Nephron (organoid): ENCODE measurements around the gene MOV10.

Experiments used
- H3K27ac Mint-ChIP-seq, 3 experiments: 2 replicates each; pipeline ENCODE4 v1.8.0; 2020; ENCODE audit warnings: mixed read lengths in 3 of 3, mild to moderate bottlenecking in 2 of 3, moderate library complexity in 1 of 3
- H3K27me3 Mint-ChIP-seq: 2 replicates; pipeline ENCODE4 v1.8.0; 2021; ENCODE audit warnings: low read depth, mild to moderate bottlenecking, moderate library complexity, mixed read lengths
- H3K36me3 Mint-ChIP-seq: 2 replicates; pipeline ENCODE4 v1.8.0; 2020; ENCODE audit warnings: low read depth, mixed read lengths
- H3K4me1 Mint-ChIP-seq: 2 replicates; pipeline ENCODE4 v1.8.0; 2020; ENCODE audit warnings: mixed read lengths
- H3K4me3 Mint-ChIP-seq, 3 experiments: 2 replicates each; pipeline ENCODE4 v1.8.0; 2020; ENCODE audit warnings: mild to moderate bottlenecking in 3 of 3, mixed read lengths in 3 of 3, moderate library complexity in 2 of 3
- H3K9me3 Mint-ChIP-seq: 2 replicates; pipeline ENCODE4 v1.8.0; 2020; ENCODE audit warnings: mixed read lengths
- TF ChIP-seq, protein P1 (sequence below), 3 experiments: fragments of 200-600 bp; sonication (generic); IDR thresholded peaks; one replicate each; pipeline ENCODE4 v1.5.0; 2021; ENCODE audit warnings: antibody characterized with exemption in 3 of 3; ENCODE audit not compliant: unreplicated experiment in 3 of 3

MOV10 gene

DNA sequence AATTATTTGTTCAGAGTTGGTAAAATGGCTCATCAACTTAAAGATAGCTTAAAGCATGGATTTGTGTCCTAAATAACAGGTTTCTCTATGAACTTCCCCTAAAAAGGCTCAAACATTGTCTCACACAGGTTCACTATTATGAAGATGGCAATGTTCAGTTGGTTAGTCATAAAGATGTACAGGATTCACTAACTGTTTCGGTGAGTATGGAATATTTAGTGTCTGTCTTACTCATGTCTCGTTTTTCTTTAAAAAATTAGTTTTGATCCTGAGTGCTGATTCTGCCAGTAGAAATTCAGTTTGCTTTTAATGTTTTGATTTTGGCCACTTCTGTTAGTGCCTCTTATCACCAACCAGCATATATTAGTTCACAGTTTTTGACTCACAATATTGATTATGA, 7.5 kb upstream of the MOV10 start:
- no peak overlapping the region for H3K4me3 Mint-ChIP-seq
- no peaks in the 10 kb centered on the region for H3K27me3 Mint-ChIP-seq
- peaks cover 77% of the 10 kb centered on the region for H3K36me3 Mint-ChIP-seq
- TF ChIP-seq, protein P1, sequence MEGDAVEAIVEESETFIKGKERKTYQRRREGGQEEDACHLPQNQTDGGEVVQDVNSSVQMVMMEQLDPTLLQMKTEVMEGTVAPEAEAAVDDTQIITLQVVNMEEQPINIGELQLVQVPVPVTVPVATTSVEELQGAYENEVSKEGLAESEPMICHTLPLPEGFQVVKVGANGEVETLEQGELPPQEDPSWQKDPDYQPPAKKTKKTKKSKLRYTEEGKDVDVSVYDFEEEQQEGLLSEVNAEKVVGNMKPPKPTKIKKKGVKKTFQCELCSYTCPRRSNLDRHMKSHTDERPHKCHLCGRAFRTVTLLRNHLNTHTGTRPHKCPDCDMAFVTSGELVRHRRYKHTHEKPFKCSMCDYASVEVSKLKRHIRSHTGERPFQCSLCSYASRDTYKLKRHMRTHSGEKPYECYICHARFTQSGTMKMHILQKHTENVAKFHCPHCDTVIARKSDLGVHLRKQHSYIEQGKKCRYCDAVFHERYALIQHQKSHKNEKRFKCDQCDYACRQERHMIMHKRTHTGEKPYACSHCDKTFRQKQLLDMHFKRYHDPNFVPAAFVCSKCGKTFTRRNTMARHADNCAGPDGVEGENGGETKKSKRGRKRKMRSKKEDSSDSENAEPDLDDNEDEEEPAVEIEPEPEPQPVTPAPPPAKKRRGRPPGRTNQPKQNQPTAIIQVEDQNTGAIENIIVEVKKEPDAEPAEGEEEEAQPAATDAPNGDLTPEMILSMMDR (IDR thresholded peaks at IDR 0.05; ENCODE audit: unreplicated experiment in 3 of 3), result no peak
- peaks cover 6% of the 10 kb centered on the region for H3K4me1 Mint-ChIP-seq
- no peak overlapping the region for H3K27ac Mint-ChIP-seq
- H3K9me3 Mint-ChIP-seq, result no peaks in the 10 kb centered on the region

GRCh38 chr1:112672009-112672408, 2.5 kb upstream of the MOV10 start:
- Mint-ChIP-seq H3K4me1 (peaks cover 38% of the 10 kb centered on the region), H3K9me3 (no peaks in the 10 kb centered on the region), H3K27me3 (no peaks in the 10 kb centered on the region), H3K36me3 (peaks cover 60% of the 10 kb centered on the region), H3K27ac (peak overlapping the region; percentile 43 to 99 (median 99)), H3K4me3 (peak overlapping the region in 1 of 3 experiments; percentile 4)
- TF ChIP-seq, protein P1 (IDR thresholded peaks at IDR 0.05; ENCODE audit: unreplicated experiment in 3 of 3), result no peak

DNA sequence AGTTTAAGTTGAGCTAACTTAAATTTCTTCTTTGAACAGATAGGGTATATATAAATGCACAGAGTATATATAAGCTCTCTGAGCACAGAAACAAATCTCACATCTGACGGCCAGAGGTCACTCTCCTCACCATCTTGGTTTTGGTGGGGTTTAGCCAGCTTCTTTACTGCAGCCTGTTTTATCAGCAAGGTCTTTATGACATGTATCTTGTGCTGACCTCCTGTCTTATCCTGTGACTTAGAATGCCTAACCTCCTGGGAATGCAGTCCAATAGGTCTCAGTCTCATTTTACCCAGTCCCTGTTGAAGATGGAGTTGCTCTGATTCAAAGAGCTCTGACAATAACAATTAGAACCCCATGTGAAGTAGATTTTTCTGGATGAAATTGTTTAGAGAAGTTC, 1.6 kb upstream of the MOV10 start:
- H3K36me3 Mint-ChIP-seq, result peaks cover 52% of the 10 kb centered on the region
- TF ChIP-seq, protein P1 (IDR thresholded peaks at IDR 0.05; ENCODE audit: unreplicated experiment in 3 of 3), result no peak
- H3K4me3 Mint-ChIP-seq, result peak overlapping the region; percentile 58 to 98 (median 97)
- H3K27me3 Mint-ChIP-seq, result no peaks in the 10 kb centered on the region
- peak overlapping the region; percentile 99 for H3K27ac Mint-ChIP-seq
- no peaks in the 10 kb centered on the region for H3K9me3 Mint-ChIP-seq
- H3K4me1 Mint-ChIP-seq, result peaks cover 38% of the 10 kb centered on the region

DNA sequence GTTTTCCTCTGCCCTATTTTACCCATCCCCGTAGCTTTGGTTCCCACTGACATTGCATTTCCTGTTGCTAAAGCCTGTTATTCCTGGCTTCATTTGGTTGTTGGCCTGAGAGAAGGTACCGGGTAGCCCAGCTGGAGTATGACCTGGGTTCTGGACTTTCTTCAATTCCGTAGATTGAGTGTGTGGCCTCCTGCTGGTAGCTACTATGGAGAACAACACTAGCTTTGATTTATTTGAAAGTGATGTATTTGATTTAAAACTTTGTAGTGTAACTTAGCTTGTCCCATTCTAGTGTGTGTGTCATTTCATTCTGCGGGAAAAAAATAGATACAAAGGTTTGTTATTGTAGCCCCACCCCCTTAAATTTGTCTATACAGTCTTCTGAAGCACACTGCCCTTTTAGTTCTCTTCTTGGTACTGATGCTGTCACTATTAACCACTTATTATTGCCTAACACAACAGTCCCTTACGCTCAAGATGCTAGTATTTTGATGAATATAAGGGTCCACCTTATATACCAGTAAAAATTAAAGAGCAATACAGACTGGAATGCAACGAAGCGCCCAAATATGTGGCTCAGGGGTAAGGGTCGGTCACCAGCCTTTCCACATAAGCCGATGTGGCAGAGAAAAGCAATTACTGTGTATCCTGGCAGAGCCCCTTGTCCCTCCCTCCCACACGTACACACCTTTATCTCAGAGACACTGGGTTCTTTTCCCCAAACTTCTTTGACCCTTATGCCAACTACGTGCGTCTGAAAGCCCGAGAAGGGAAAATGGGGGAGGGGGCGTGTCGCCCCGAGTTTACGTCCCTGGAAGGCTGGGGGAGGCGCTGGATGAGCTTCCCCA, 643 bp upstream of the MOV10 start:
- Mint-ChIP-seq H3K27me3 (no peaks in the 10 kb centered on the region), H3K9me3 (no peaks in the 10 kb centered on the region), H3K27ac (peak overlapping the region; percentile 99), H3K4me3 (peak overlapping the region; percentile 97 to 98 (median 97)), H3K4me1 (peaks cover 38% of the 10 kb centered on the region), H3K36me3 (peaks cover 50% of the 10 kb centered on the region)
- TF ChIP-seq, protein P1 (IDR thresholded peaks at IDR 0.05; ENCODE audit: unreplicated experiment in 3 of 3), result peak; percentile 32 to 54 (median 54)

DNA sequence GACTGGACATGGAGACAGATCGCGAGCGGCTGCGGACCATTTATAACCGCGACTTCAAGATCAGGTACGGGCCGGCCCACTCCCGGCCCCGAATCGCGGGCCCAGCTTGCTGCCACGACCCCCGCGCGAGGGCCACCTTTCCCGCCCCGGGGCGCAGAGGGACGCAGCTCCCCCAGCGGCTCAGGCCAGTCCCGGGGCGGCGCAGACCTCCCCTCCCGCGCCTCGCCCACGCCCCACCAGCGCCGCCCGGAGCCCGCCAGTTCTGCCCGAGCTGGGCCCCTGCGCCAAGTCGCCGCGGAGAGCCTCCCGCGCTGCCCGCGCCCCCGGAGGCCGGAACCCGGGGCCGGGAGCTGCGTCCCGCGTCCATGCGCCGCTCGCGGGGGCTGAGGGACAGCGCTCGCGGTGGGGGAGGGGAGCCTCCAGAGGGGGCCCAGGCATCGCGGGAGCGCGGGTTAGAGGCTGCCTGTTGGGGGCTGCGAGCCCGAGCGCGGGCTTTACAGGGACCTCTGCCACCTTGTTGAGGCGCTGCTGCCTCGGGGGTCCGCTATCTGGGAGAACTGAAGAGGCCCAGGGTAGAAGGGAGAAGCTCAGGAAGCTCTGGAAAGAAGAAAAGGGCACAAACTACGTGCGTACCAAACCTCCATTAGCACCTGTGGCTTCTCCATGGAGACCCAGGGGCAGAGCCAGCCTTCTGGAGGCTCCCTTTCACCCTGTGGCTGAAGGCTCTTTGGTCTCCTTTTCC, 698 bp downstream of the MOV10 start:
- peaks cover 3% of the 10 kb centered on the region for H3K9me3 Mint-ChIP-seq
- peak overlapping the region; percentile 99 for H3K27ac Mint-ChIP-seq
- no peaks in the 10 kb centered on the region for H3K27me3 Mint-ChIP-seq
- peaks cover 38% of the 10 kb centered on the region for H3K4me1 Mint-ChIP-seq
- H3K36me3 Mint-ChIP-seq, result peaks cover 48% of the 10 kb centered on the region
- TF ChIP-seq, protein P1 (IDR thresholded peaks at IDR 0.05; ENCODE audit: unreplicated experiment in 3 of 3), result peak in 1 of 3 experiments; percentile 10
- peak overlapping the region; percentile 97 to 98 (median 97) for H3K4me3 Mint-ChIP-seq
